ENCODE data around the gene UGCG. TPM values are rescaled to one million over a fixed set of nuclear protein-coding genes. Genes with fewer than 3 reads are reported as not detected.

UGCG gene
- total and polyA plus RNA-seq, 2 of the 4 experiments (the other 2 are of a cell fraction) = 84.2 to 104 TPM

GRCh38 chr9:111896942-111897600, 457 bp downstream of the UGCG start (continued):
- peak; percentile 19; the same call in 1 of the 2 replicates for TF ChIP-seq CTCF (conservative IDR thresholded peaks at IDR 0.05; ENCODE audit: low read depth, low read length)

GRCh38 chr9:111897601-111898137, 1.1 kb downstream of the UGCG start:
- Histone ChIP-seq H3K56ac (ENCODE audit: extremely low read depth, insufficient read depth, low read length) (peak overlapping the region; percentile 89), H3K27me3 (ENCODE audit: control insufficient read depth, insufficient read depth, low read length) (no peaks in the 10 kb centered on the region), H3K18ac (ENCODE audit: low read depth, low read length) (peak overlapping the region; percentile 85), H4K91ac (ENCODE audit: insufficient read depth, low read depth, low read length) (peak overlapping the region; percentile 69), H2BK15ac (ENCODE audit: low read depth, low read length) (peak overlapping the region; percentile 18; the same call in 1 of the 3 replicates), H3K27ac (ENCODE audit: insufficient read depth, low read length) (peak overlapping the region; percentile 96), H3K4me2 (ENCODE audit: low read depth, low read length) (peak overlapping the region; percentile 78), H2BK20ac (ENCODE audit: low read depth, low read length) (peak overlapping the region; percentile 62; the same call in 1 of the 2 replicates), H3K36me3 (ENCODE audit: control insufficient read depth, insufficient read depth, low read length) (peaks cover 4% of the 10 kb centered on the region; the same call in 1 of the 2 replicates), H3K14ac (replicated peaks; ENCODE audit: low read depth, low read length) (peak overlapping the region; percentile 96), H2BK5ac (ENCODE audit: low read depth, low read length, poor library complexity, severe bottlenecking) (peak overlapping the region; percentile 86), H4K20me1 (ENCODE audit: insufficient read depth, low read length) (peaks cover 47% of the 10 kb centered on the region), H3K9me1 (ENCODE audit: insufficient read depth, low read length) (peaks cover 9% of the 10 kb centered on the region; the same call in 1 of the 2 replicates), H3K79me1 (ENCODE audit: low read depth in 1 of 2, low read length in 2 of 2) (peaks cover 5 to 25% of the 10 kb centered on the region in 2 experiments; a peak in 2 of 4 replicates), H3K4ac (ENCODE audit: low read depth, low read length) (peak overlapping the region; percentile 95), H2AK5ac (ENCODE audit: low read depth, low read length) (peak overlapping the region; percentile 74), H2AFZ (replicated peaks; ENCODE audit: low read length, poor library complexity) (peak overlapping the region; percentile 84), H3K23ac (ENCODE audit: low read depth, low read length) (peak overlapping the region; percentile 96), H2BK120ac (ENCODE audit: low read depth, low read length) (peak overlapping the region; percentile 68), H4K8ac (ENCODE audit: low read depth in 2 of 2, low read length in 2 of 2) (peak overlapping the region; percentile 58 to 80), H3K4me3 (ENCODE audit: insufficient read depth, low read depth, low read length) (peak overlapping the region; percentile 98), H3K4me1 (ENCODE audit: control insufficient read depth, insufficient read depth, low read length) (peaks cover 9% of the 10 kb centered on the region), H3K9me3 (ENCODE audit: control insufficient read depth, insufficient read depth, low read length) (no peaks in the 10 kb centered on the region), H4K5ac (ENCODE audit: low read depth, low read length) (peak overlapping the region; percentile 62), H2AK9ac (replicated peaks; ENCODE audit: low read depth, low read length, poor library complexity) (peak overlapping the region; percentile 45), H3K9ac (ENCODE audit: low read depth, low read length) (peak overlapping the region; percentile 93)
- ChIA-PET CTCF (interaction anchor here (0.5 to 1.4 kb wide), 2 partner anchors 31 to 208 kb away, joined by 3 read pairs; no protein-coding TSS in a partner anchor), POLR2A (ENCODE audit: unreplicated experiment) (interaction anchor here (1.3 kb wide), 1 partner anchor 135 kb away, joined by 3 read pairs; no protein-coding TSS in a partner anchor)
- TF ChIP-seq USF2 (IDR thresholded peaks at IDR 0.05; ENCODE audit: low read depth, low read length) = no peak
- no peak for TF ChIP-seq MAFK (IDR thresholded peaks at IDR 0.05; ENCODE audit: low read depth, low read length)
- TF ChIP-seq RAD21 (IDR thresholded peaks at IDR 0.05; ENCODE audit: low read length) = no peak
- ATAC-seq (ENCODE audit: low read depth) (no peak), DNase-seq (no peak)
- no TSS peak for BruUV-seq (replicated peaks)
- intact Hi-C loops (cut with micrococcal nuclease) (loop anchor here (1.0 to 10.0 kb wide), 3 partner anchors 137 to 303 kb away; partner anchors contain the start of gene PTGR1), dilution Hi-C loops (cut with HindIII; ENCODE audit: low sequenced_read_pairs, unreplicated experiment) (no loop called here), in situ Hi-C loops (cut with MboI; ENCODE audit: low sequenced_read_pairs) (no loop called here)
- 100% methylated on average over 2 of the region's 12 CpGs; no CpG with 5 or more reads in 1 of the 2 experiments for WGBS, 2 experiments (ENCODE audit: extremely low coverage in 2 of 2, insufficient read length in 1 of 2)
